ENCODE measurements around the gene EP300.

- no peak for TF ChIP-seq CTCF (tag by site-specific recombination; IDR thresholded peaks at IDR 0.05)
- TF ChIP-seq ZNF2 (tag by site-specific recombination; IDR thresholded peaks at IDR 0.05): no peak
- TF ChIP-seq PBX3 (CRISPR knock-in tag; IDR thresholded peaks at IDR 0.05): no peak
- no peak for TF ChIP-seq ELK4 (IDR thresholded peaks at IDR 0.05; ENCODE audit: borderline replicate concordance, low read depth, low read length)
- TF ChIP-seq REST (tag by site-specific recombination; IDR thresholded peaks at IDR 0.05): no peak
- no peak for TF ChIP-seq ZNF138 (tag by site-specific recombination; IDR thresholded peaks at IDR 0.05; ENCODE audit: borderline replicate concordance)
- TF ChIP-seq ZNF449 (tag by site-specific recombination; IDR thresholded peaks at IDR 0.05): no peak
- no peak for TF ChIP-seq ZNF645 (tag by site-specific recombination; IDR thresholded peaks at IDR 0.05)
- TF ChIP-seq INSM2 (tag by site-specific recombination; IDR thresholded peaks at IDR 0.05): no peak
- TF ChIP-seq ZNF785 (tag by site-specific recombination; IDR thresholded peaks at IDR 0.05): no peak
- TF ChIP-seq ZNF221 (tag by site-specific recombination; IDR thresholded peaks at IDR 0.05; ENCODE audit: borderline replicate concordance): no peak
- TF ChIP-seq ZSCAN5A (tag by site-specific recombination; IDR thresholded peaks at IDR 0.05): no peak
- TF ChIP-seq ZNF175 (tag by site-specific recombination; IDR thresholded peaks at IDR 0.05): no peak
Measured at GRCh38 chr22:41180926-41181325, 88.5 kb downstream of the EP300 start.

Data from HEK293 (cell line).